Stomach (tissue), 4 donors: ENCODE measurements around the gene CYP2A7.
"Not testable (repeated sequence)": the region's sequence is repeated elsewhere in the genome, so short reads cannot be mapped to it uniquely, and the experiment has no call there.

Source experiments
- POLR2AphosphoS5 ChIP-seq, 3 donors: sonication (generic); formaldehyde crosslinking; IDR thresholded peaks; one replicate each; pipeline ENCODE4 v1.6.1; 2016; ENCODE audit warnings: antibody characterized with exemption in 3 of 3
- TF ChIP-seq, protein P1 (sequence below), 7 experiments: fragments of 450-650 bp in 4 of 7; fragments of 200-600 bp in 3 of 7; sonication (generic) in 3 of 7; IDR thresholded peaks; one replicate each; pipeline ENCODE4 v1.5.1; 2016 to 2019; ENCODE audit warnings: antibody characterized with exemption in 7 of 7, control low read depth in 2 of 7, mild to moderate bottlenecking in 1 of 7

GRCh38 chr19:40843653-40844052 is 38.4 kb downstream of the CYP2A7 start:
- TF ChIP-seq, protein P1, sequence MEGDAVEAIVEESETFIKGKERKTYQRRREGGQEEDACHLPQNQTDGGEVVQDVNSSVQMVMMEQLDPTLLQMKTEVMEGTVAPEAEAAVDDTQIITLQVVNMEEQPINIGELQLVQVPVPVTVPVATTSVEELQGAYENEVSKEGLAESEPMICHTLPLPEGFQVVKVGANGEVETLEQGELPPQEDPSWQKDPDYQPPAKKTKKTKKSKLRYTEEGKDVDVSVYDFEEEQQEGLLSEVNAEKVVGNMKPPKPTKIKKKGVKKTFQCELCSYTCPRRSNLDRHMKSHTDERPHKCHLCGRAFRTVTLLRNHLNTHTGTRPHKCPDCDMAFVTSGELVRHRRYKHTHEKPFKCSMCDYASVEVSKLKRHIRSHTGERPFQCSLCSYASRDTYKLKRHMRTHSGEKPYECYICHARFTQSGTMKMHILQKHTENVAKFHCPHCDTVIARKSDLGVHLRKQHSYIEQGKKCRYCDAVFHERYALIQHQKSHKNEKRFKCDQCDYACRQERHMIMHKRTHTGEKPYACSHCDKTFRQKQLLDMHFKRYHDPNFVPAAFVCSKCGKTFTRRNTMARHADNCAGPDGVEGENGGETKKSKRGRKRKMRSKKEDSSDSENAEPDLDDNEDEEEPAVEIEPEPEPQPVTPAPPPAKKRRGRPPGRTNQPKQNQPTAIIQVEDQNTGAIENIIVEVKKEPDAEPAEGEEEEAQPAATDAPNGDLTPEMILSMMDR (IDR thresholded peaks at IDR 0.05) = not testable (repeated sequence)
- not testable (repeated sequence) for TF ChIP-seq POLR2AphosphoS5 (IDR thresholded peaks at IDR 0.05)
